Testis (tissue), 2 donors: ENCODE data around the gene KLHL28.

ENCODE experiments used
- CTCF ChIP-seq, 3 experiments: fragments of 450-650 bp in 2 of 3; fragments of 200-600 bp in 1 of 3; sonication (generic) in 1 of 3; IDR thresholded peaks; one replicate each; pipeline ENCODE4 v1.5.1; 2016 to 2019; ENCODE audit warnings: antibody characterized with exemption in 3 of 3, mild to moderate bottlenecking in 2 of 3, moderate library complexity in 1 of 3
- POLR2A ChIP-seq: fragments of 450-650 bp; IDR thresholded peaks from one replicate; pipeline ENCODE4 v1.6.1; 2017; ENCODE audit warnings: antibody characterized with exemption, mild to moderate bottlenecking, moderate library complexity

- TF ChIP-seq CTCF (IDR thresholded peaks at IDR 0.05): no peak
- no peak for TF ChIP-seq POLR2A
Measured at GRCh38 chr14:44955528-44955927, 6.2 kb downstream of the KLHL28 start.
